Measurements from ENCODE around the gene TUBB8B.
"Not testable (repeated sequence)": the region's sequence is repeated elsewhere in the genome, so short reads cannot be mapped to it uniquely, and the experiment has no call there.

DNA sequence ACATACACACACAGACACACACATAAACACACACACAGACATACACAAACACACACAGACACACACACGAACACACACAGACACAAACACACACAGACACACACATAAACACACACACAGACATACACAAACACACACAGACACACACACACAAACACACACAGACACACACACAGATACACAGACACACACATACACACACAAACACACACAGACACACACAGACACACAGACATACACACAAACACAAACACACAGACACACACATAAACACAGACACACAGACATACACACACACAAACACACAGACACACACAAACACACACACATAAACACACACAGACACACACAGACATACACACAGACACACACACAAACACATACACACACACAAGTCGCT, 31.5 kb upstream of the TUBB8B start:
- not testable (repeated sequence) for TF ChIP-seq EZH2 (IDR thresholded peaks at IDR 0.05; ENCODE audit: low read length, unreplicated experiment); EZH2phosphoT487 (IDR thresholded peaks at IDR 0.05; ENCODE audit: borderline replicate concordance, low read length)
- TF ChIP-seq, protein P1, sequence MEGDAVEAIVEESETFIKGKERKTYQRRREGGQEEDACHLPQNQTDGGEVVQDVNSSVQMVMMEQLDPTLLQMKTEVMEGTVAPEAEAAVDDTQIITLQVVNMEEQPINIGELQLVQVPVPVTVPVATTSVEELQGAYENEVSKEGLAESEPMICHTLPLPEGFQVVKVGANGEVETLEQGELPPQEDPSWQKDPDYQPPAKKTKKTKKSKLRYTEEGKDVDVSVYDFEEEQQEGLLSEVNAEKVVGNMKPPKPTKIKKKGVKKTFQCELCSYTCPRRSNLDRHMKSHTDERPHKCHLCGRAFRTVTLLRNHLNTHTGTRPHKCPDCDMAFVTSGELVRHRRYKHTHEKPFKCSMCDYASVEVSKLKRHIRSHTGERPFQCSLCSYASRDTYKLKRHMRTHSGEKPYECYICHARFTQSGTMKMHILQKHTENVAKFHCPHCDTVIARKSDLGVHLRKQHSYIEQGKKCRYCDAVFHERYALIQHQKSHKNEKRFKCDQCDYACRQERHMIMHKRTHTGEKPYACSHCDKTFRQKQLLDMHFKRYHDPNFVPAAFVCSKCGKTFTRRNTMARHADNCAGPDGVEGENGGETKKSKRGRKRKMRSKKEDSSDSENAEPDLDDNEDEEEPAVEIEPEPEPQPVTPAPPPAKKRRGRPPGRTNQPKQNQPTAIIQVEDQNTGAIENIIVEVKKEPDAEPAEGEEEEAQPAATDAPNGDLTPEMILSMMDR (conservative IDR thresholded peaks at IDR 0.05; ENCODE audit: low read depth, low read length): not testable (repeated sequence)
